DND-41 (cell line): ENCODE results near the gene CYSLTR2.

Experiments
- CTCF ChIP-seq: IDR thresholded peaks from 2 replicates; pipeline ENCODE4 v1.5.1; 2012; ENCODE audit warnings: borderline replicate concordance, low read length, moderate library complexity, mild to moderate bottlenecking; ENCODE audit not compliant: poor library complexity, severe bottlenecking; ENCODE audit errors: extremely low read depth
- EZH2 ChIP-seq: IDR thresholded peaks from 3 replicates; pipeline ENCODE4 v1.6.1; 2012; ENCODE audit warnings: borderline replicate concordance, low read depth, mild to moderate bottlenecking, moderate library complexity, low read length, inconsistent platforms; ENCODE audit not compliant: severe bottlenecking

- no peak for TF ChIP-seq CTCF
- TF ChIP-seq EZH2, result no peak
These were observed 33.0 kb downstream of the CYSLTR2 start for GRCh38 chr13:48686636-48687210.
